ENCODE data around the gene CDC6. TPM values are rescaled to one million over a fixed set of nuclear protein-coding genes. Genes with fewer than 3 reads are reported as not detected.

The CDC6 gene
- total RNA-seq, 1 experiment from 2014 or later: 96.8 TPM

- ChIA-PET POLR2A (interaction anchor here (0.6 to 1.5 kb wide), 5 partner anchors 13 to 281 kb away, joined by 3 to 4 read pairs (median 3); no protein-coding TSS in a partner anchor), CTCF (interaction anchor here (0.7 to 1.6 kb wide), 3 partner anchors 27 to 41 kb away, joined by 3 to 7 read pairs (median 5); no protein-coding TSS in a partner anchor)
- no peaks in the 10 kb centered on the region for H3K36me3 Mint-ChIP-seq (ENCODE audit: insufficient read depth, unreplicated experiment)
- no peaks in the 10 kb centered on the region for H3K9me3 Mint-ChIP-seq (ENCODE audit: unreplicated experiment)
- no peak for DNase-seq (ENCODE audit: unreplicated experiment)
- H3K27ac Mint-ChIP-seq (ENCODE audit: low read depth, unreplicated experiment): peak overlapping the region; percentile 6
- BruUV-seq (replicated peaks): no TSS peak
- peaks cover 48% of the 10 kb centered on the region for H3K4me1 Mint-ChIP-seq (ENCODE audit: insufficient read depth, unreplicated experiment)
- H3K27me3 Mint-ChIP-seq (ENCODE audit: insufficient read depth, unreplicated experiment): no peaks in the 10 kb centered on the region
- peak overlapping the region; percentile 61 for H3K4me3 Mint-ChIP-seq (ENCODE audit: unreplicated experiment)
- intact Hi-C loops (cut with micrococcal nuclease): no loop called here
- no peak for TF ChIP-seq CTCF (IDR thresholded peaks at IDR 0.05; ENCODE audit: unreplicated experiment)
These were observed 56.9 kb downstream of the CDC6 start for GRCh38 chr17:40344421-40345160.

- Mint-ChIP-seq H3K4me1 (ENCODE audit: insufficient read depth, unreplicated experiment) (peaks cover 53% of the 10 kb centered on the region), H3K4me3 (ENCODE audit: unreplicated experiment) (peak overlapping the region; percentile 61), H3K36me3 (ENCODE audit: insufficient read depth, unreplicated experiment) (no peaks in the 10 kb centered on the region), H3K27me3 (ENCODE audit: insufficient read depth, unreplicated experiment) (no peaks in the 10 kb centered on the region), H3K9me3 (ENCODE audit: unreplicated experiment) (no peaks in the 10 kb centered on the region), H3K27ac (ENCODE audit: low read depth, unreplicated experiment) (no peak overlapping the region)
- ChIA-PET CTCF (interaction anchor here (0.6 to 1.6 kb wide), 5 partner anchors 13 to 43 kb away, joined by 3 to 5 read pairs (median 3); no protein-coding TSS in a partner anchor), POLR2A (interaction anchor here (0.6 to 1.5 kb wide), 7 partner anchors 9 to 151 kb away, joined by 3 to 4 read pairs (median 3); partner anchors contain the start of gene TOP2A)
- intact Hi-C loops (cut with micrococcal nuclease): no loop called here
- DNase-seq (ENCODE audit: unreplicated experiment): peak; percentile 70
- TF ChIP-seq CTCF (IDR thresholded peaks at IDR 0.05; ENCODE audit: unreplicated experiment): no peak
- BruUV-seq (replicated peaks): no TSS peak
These were observed 57.7 kb downstream of the CDC6 start for GRCh38 chr17:40345161-40345993.

- peak overlapping the region; percentile 61 for H3K4me3 Mint-ChIP-seq (ENCODE audit: unreplicated experiment)
- BruUV-seq (replicated peaks): no TSS peak
- peaks cover 50% of the 10 kb centered on the region for H3K4me1 Mint-ChIP-seq (ENCODE audit: insufficient read depth, unreplicated experiment)
- ChIA-PET CTCF (interaction anchor here (0.7 to 1.6 kb wide), 4 partner anchors 12 to 44 kb away, joined by 3 to 5 read pairs (median 3); no protein-coding TSS in a partner anchor), POLR2A (interaction anchor here (0.6 to 1.5 kb wide), 5 partner anchors 10 to 151 kb away, joined by 3 to 4 read pairs (median 3); partner anchors contain the start of gene TOP2A)
- no peak for TF ChIP-seq CTCF (IDR thresholded peaks at IDR 0.05; ENCODE audit: unreplicated experiment)
- peaks cover 2% of the 10 kb centered on the region for H3K36me3 Mint-ChIP-seq (ENCODE audit: insufficient read depth, unreplicated experiment)
- no peaks in the 10 kb centered on the region for H3K9me3 Mint-ChIP-seq (ENCODE audit: unreplicated experiment)
- DNase-seq (ENCODE audit: unreplicated experiment): no peak
- no peaks in the 10 kb centered on the region for H3K27me3 Mint-ChIP-seq (ENCODE audit: insufficient read depth, unreplicated experiment)
- H3K27ac Mint-ChIP-seq (ENCODE audit: low read depth, unreplicated experiment): no peak overlapping the region
- intact Hi-C loops (cut with micrococcal nuclease): no loop called here
These were observed 58.5 kb downstream of the CDC6 start for GRCh38 chr17:40345994-40346764.

Data from MCF 10A (cell line).